H1 (cell line): ENCODE measurements around the gene TMEM232.

Experiments used
- BRCA1 ChIP-seq: IDR thresholded peaks from 2 replicates; pipeline ENCODE4 v1.6.1; 2012; ENCODE audit warnings: low read depth, low read length, improper control_type of control experiment
- CBX5 ChIP-seq: fragments of 300-800, 300-1000 bp; sonication (generic); IDR thresholded peaks from 2 replicates; pipeline ENCODE4 v1.7.1; 2016; ENCODE audit warnings: antibody characterized with exemption, low read length, low read depth
- CBX8 ChIP-seq: fragments of 300-800, 300-1000 bp; sonication (generic); IDR thresholded peaks from 2 replicates; pipeline ENCODE4 v1.7.1; 2016; ENCODE audit warnings: low read depth, low read length, borderline replicate concordance
- HDAC6 ChIP-seq: IDR thresholded peaks from one replicate; pipeline ENCODE4 v1.7.1; 2012; ENCODE audit warnings: low read depth, mild to moderate bottlenecking, inconsistent platforms, low read length, moderate library complexity
- PHF8 ChIP-seq: fragments of 200-600 bp; sonication (generic); conservative IDR thresholded peaks from 2 replicates; pipeline ENCODE4 v1.7.1; 2012; ENCODE audit warnings: low read depth, mild to moderate bottlenecking, inconsistent platforms, low read length, moderate library complexity
- POLR2A ChIP-seq, 2 experiments: IDR thresholded peaks; 1 replicate in 1 of 2; 2 replicates in 1 of 2; pipeline ENCODE4 v1.6.1; 2011; ENCODE audit warnings: low read depth in 2 of 2, low read length in 2 of 2, mild to moderate bottlenecking in 2 of 2; ENCODE audit errors: control extremely low read depth in 1 of 2
- POLR2AphosphoS5 ChIP-seq: IDR thresholded peaks from 2 replicates; pipeline ENCODE4 v1.6.1; 2011; ENCODE audit warnings: low read depth, low read length
- RFX5 ChIP-seq: IDR thresholded peaks from 2 replicates; pipeline ENCODE4 v1.6.1; 2011; ENCODE audit warnings: low read depth, low read length, improper control_type of control experiment, borderline replicate concordance
- SIN3A ChIP-seq, 2 experiments: IDR thresholded peaks in 1 of 2; conservative IDR thresholded peaks in 1 of 2; 2 replicates each; pipeline ENCODE4 v1.6.1; 2011 to 2012; ENCODE audit warnings: low read length in 2 of 2, improper control_type of control experiment in 1 of 2, low read depth in 1 of 2, mild to moderate bottlenecking in 1 of 2
- YY1 ChIP-seq: IDR thresholded peaks from 2 replicates; pipeline ENCODE4 v1.6.1; 2011; ENCODE audit warnings: low read depth, mild to moderate bottlenecking, low read length
- TF ChIP-seq, protein P1 (sequence below), 3 experiments: IDR thresholded peaks; 1 replicate in 2 of 3; 2 replicates in 1 of 3; pipeline versions ENCODE4 v1.5.1 to v1.6.1; 2011; ENCODE audit warnings: low read length in 3 of 3, mild to moderate bottlenecking in 3 of 3, inconsistent platforms in 2 of 3, low read depth in 1 of 3, moderate library complexity in 1 of 3; ENCODE audit not compliant: insufficient read depth in 1 of 3; ENCODE audit errors: control extremely low read depth in 1 of 3
- TF ChIP-seq, protein P2 (sequence below): IDR thresholded peaks from 2 replicates; pipeline ENCODE4 v1.6.1; 2012; ENCODE audit warnings: low read length, inconsistent platforms

DNA sequence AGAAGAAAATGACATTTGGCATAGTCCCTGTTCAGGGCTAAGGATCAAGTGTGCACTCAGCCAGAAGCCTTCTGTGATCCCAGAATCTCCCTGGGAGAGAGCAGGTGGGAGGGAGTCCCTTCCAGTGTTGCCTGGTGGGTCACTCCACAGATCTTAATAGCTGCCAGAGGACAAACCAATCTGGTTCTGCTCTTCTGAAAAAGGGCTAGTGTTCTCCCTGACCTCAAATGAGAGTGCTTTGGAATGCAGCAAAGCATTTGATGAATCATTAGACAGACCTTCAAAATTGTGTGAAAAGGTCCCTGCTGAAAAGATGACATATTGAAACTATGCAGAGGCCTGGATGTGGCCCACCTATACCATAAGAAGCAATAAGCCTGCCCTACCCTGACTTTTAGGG lies 339.7 kb downstream of the TMEM232 start:
- TF ChIP-seq SIN3A (conservative IDR thresholded peaks at IDR 0.05 in 1 of 2, IDR thresholded peaks at IDR 0.05 in 1 of 2; ENCODE audit: low read depth in 1 of 2, low read length in 2 of 2) (no peak), POLR2AphosphoS5 (no peak), PHF8 (no peak), POLR2A (IDR thresholded peaks at IDR 0.05; ENCODE audit: control extremely low read depth in 1 of 2, low read depth in 2 of 2, low read length in 2 of 2) (no peak), CBX5 (no peak), CBX8 (no peak), YY1 (no peak), RFX5 (no peak), BRCA1 (no peak), HDAC6 (no peak)
- TF ChIP-seq, protein P1, sequence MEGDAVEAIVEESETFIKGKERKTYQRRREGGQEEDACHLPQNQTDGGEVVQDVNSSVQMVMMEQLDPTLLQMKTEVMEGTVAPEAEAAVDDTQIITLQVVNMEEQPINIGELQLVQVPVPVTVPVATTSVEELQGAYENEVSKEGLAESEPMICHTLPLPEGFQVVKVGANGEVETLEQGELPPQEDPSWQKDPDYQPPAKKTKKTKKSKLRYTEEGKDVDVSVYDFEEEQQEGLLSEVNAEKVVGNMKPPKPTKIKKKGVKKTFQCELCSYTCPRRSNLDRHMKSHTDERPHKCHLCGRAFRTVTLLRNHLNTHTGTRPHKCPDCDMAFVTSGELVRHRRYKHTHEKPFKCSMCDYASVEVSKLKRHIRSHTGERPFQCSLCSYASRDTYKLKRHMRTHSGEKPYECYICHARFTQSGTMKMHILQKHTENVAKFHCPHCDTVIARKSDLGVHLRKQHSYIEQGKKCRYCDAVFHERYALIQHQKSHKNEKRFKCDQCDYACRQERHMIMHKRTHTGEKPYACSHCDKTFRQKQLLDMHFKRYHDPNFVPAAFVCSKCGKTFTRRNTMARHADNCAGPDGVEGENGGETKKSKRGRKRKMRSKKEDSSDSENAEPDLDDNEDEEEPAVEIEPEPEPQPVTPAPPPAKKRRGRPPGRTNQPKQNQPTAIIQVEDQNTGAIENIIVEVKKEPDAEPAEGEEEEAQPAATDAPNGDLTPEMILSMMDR (IDR thresholded peaks at IDR 0.05; ENCODE audit: control extremely low read depth in 1 of 3, insufficient read depth in 1 of 3, low read depth in 1 of 3, low read length in 3 of 3), result no peak
- TF ChIP-seq, protein P2, sequence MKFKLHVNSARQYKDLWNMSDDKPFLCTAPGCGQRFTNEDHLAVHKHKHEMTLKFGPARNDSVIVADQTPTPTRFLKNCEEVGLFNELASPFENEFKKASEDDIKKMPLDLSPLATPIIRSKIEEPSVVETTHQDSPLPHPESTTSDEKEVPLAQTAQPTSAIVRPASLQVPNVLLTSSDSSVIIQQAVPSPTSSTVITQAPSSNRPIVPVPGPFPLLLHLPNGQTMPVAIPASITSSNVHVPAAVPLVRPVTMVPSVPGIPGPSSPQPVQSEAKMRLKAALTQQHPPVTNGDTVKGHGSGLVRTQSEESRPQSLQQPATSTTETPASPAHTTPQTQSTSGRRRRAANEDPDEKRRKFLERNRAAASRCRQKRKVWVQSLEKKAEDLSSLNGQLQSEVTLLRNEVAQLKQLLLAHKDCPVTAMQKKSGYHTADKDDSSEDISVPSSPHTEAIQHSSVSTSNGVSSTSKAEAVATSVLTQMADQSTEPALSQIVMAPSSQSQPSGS, result no peak
